IPS-NIHi11 (cell line): ENCODE results near the gene SUOX.
"Not testable (repeated sequence)": the region's sequence is repeated elsewhere in the genome, so short reads cannot be mapped to it uniquely, and the experiment has no call there.

ENCODE experiments used
- DNase-seq: peaks from one replicate; pipeline ENCODE4 v3.0.0; 2012; ENCODE audit warnings: mixed read lengths, low spot score

The SUOX gene

GRCh38 chr12:55983232-55983842, 13.7 kb upstream of the SUOX start:
- no peak for DNase-seq

- no peak for DNase-seq
These were observed 12.2 kb upstream of the SUOX start for GRCh38 chr12:55984861-55985260.

- DNase-seq, result no peak
These were observed 11.7 kb upstream of the SUOX start for GRCh38 chr12:55985341-55985740.

- DNase-seq, result not testable (repeated sequence)
These were observed 11.1 kb upstream of the SUOX start for GRCh38 chr12:55985976-55986375.

GRCh38 chr12:55991110-55991509, 6.0 kb upstream of the SUOX start:
- DNase-seq, result no peak

DNA sequence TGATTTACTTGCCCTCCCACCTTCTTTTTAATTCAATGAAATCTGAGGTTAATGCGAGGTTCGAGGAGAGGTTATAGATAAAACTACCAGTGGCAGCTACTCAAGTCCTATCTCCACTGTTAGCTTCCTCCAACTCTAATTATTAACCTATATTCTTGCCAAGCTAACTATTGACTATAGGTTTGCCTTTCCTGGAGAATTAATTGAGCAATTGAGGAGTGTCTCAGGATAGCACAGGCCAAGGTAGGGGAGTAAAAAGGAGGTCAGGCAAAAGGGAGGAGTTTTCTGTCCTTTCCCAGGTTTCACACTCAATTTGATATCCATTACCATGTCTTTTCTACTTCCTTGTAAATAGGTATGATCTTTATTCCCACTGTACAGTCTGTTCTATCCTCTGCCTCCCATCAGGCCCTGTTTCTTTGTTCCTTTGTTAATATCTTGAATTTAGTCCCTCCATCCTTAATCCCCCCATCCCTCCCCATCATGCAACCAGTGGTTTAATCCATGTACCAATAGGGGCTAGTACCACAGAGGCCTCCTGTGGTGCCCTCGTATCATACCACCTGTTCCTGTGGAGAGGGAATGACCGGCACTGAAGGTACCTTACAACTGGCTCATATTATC, 3.7 kb upstream of the SUOX start:
- DNase-seq, result no peak

- no peak for DNase-seq
These were observed 1.7 kb upstream of the SUOX start for GRCh38 chr12:55995366-55995765.

- DNase-seq, result peak; percentile 59
These were observed 818 bp upstream of the SUOX start for GRCh38 chr12:55996201-55996714.

DNA sequence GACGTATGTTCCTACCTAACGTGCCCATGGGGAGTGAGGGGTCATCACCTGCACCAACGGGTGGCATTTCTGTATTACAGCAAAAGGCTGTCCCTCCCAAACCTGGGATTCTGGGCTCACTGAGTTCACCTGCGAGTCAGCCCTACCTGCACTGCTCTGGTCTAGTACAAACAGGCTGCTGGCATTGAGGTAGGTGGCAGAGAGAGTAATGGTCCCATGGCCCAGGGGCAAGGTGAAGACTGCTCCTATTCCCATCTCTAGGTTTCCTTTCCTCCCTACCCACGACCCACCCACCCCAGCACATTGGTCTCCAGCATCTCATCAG, 421 bp downstream of the SUOX start:
- peak; percentile 33 for DNase-seq

GRCh38 chr12:55999522-55999921, 2.4 kb downstream of the SUOX start:
- not testable (repeated sequence) for DNase-seq

DNA sequence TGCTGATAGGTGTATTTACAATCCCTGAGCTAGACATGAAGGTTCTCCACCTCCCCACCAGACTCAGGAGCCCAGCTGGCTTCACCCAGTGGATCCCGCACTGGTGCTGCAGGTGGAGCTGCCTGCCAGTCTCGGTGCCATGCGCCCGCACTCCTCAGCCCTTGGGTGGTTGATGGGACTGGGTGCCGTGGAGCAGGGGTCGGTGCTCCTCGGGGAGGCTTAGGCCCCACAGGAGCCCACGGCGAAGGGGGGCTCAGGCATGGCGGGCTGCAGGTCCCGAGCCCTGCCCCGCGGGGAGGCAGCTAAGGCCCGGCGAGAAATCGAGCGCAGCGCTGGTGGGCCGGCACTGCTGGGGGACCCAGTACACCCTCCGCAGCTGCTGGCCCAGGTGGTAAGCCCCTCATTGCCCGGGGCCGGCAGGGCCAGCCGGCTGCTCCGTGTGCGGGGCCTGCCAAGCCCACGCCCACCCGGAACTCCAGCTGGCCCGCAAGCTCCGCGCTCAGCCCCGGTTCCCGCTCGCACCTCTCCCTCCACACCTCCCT, 3.0 kb downstream of the SUOX start:
- DNase-seq, result not testable (repeated sequence)

DNA sequence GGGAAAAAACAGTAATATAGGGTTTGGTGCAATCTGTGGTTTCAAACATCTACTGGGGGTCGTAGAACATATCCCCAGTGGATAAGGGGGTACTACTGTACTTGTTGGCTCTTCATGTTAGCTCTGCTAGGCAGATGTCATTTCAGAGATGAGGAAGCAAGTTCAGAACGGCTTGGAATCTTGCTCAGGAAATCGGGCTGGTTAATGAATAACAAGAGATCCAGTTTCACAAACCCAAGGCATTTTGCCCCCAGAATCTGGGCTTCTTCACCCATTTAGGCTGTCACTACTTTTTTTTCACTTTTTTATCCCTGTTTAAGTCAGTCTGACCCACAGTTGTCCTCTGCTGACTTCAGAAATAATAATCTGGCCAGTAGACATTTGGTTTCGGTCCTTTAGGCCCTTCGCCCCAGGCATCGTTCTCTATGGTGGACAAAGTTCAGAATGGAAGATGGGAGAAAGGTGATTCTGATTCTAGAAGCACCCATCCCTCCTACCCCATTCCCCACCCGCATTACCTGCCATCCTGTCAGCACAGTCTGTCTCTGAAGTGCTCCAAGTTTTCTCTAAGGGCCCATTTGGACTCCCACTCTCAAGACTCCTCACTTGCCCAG, 4.5 kb downstream of the SUOX start:
- no peak for DNase-seq

DNA sequence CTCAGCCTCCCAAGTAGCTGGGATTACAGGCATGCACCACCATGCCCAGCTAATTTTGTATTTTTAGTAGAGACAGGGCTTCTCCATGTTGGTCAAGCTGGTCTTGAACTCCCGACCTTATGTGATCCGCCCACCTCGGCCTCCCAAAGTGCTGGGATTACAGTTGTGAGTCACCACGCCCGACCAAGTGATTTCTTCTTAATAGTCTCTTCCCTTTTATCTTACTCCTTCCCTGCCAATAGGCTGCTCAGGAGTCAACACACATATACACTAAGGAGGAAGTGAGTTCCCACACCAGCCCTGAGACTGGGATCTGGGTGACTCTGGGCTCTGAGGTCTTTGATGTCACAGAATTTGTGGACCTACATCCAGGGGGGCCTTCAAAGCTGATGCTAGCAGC, 6.3 kb downstream of the SUOX start:
- DNase-seq, result not testable (repeated sequence)

DNA sequence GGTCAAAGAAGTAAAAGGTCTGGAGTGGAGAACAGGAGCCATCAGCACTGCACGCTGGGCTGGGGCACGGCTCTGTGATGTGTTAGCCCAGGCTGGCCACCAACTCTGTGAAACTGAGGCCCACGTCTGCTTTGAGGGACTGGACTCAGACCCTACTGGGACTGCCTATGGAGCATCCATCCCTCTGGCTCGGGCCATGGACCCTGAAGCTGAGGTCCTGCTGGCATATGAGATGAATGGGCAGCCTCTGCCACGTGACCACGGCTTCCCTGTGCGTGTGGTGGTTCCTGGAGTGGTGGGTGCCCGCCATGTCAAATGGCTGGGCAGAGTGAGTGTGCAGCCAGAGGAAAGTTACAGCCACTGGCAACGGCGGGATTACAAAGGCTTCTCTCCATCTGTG, 7.1 kb downstream of the SUOX start:
- no peak for DNase-seq

GRCh38 chr12:56007564-56008559, 10.8 kb downstream of the SUOX start:
- peak; percentile 96 for DNase-seq

DNA sequence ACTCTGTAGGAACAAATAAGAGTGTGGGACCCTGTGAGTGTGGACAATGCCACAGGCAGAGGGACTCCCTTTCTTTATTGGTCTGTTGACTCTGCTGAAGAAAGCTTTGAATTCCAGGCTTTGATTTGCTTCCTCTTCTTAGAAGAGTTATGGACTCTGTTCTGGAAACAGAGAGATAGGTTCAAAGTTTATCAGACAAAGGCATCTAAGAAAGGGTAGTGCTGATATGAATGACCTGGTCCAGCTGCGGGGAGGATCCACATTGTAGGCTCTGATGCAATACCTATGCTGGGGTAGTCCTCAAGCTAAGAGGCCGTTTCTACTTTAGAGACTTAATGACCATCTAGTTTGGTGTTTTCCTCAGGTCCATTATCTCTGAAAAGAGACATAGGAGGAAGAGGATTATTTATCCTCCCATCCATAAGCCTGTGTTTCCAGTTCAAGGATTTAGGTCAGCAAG, 13.1 kb downstream of the SUOX start:
- DNase-seq, result no peak

DNA sequence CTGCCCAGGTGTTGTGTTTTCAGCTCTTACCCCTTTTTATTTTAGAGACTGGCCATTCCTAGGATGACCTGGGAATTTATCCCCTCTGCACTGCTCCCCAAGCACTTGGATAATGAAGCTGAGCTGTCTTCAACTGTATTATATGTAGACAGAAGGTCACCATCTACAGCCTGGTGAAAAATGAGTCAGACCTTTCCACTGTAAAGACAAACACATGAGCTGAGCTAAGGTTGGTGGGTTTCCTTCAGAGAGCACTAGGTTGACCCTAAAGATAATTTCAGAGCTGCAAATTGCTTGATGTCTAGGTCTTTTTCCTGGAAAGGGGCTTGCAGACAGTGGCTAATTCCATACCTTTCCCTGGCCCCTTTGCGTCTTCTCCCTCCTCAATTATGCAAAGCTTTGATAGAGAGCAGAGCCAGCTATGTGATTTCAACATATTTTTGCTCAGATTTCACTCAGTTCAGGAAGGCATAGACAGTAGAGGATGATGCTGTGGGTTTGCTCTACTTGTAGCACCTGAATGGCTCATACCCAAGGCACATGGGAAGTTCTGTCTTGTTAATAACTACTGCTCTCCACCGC, 14.5 kb downstream of the SUOX start:
- DNase-seq, result no peak

- no peak for DNase-seq
These were observed 16.4 kb downstream of the SUOX start for GRCh38 chr12:56013482-56013881.

DNA sequence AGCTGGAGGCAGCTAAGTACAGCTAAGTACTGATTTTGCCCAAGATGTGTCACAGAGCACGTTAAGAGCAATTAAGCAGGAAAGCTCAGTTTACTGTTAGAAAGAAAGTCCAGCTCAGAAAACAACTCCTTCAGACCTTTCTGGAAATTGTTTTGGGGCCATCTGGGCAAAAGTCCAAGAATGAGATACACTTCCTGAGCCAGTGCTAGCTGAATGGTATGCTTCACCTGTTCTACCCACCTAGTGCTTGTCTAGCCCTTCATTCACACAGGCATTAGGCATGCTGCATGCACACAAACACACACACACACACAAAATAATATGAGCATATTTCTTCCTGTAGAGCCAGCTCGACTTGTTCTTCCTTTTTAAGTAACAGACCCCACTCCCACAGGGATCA, 17.1 kb downstream of the SUOX start:
- DNase-seq, result peak; percentile 39

- no peak for DNase-seq
These were observed 20.1 kb downstream of the SUOX start for GRCh38 chr12:56017181-56017580.

GRCh38 chr12:56018356-56018755, 21.3 kb downstream of the SUOX start:
- DNase-seq, result no peak
